GM21367 (cell line): ENCODE measurements around the gene HPD.

Source experiments
- ATAC-seq: cut with Tn5 transposase; IDR thresholded peaks from one replicate; pipeline ENCODE4 v1.9.1; 2021; ENCODE audit not compliant: unreplicated experiment

The HPD gene

GRCh38 chr12:121829250-121829918 is 29.3 kb downstream of the HPD start:
- ATAC-seq, result no peak

GRCh38 chr12:121828826-121829225 is 29.8 kb downstream of the HPD start:
- no peak for ATAC-seq

GRCh38 chr12:121828306-121828705 is 30.4 kb downstream of the HPD start:
- ATAC-seq, result no peak

- ATAC-seq, result no peak
These were observed 31.1 kb downstream of the HPD start for GRCh38 chr12:121827351-121828099.

GRCh38 chr12:121826318-121827150 is 32.1 kb downstream of the HPD start:
- ATAC-seq, result no peak

- ATAC-seq, result no peak
These were observed 33.6 kb downstream of the HPD start for GRCh38 chr12:121825041-121825523.

GRCh38 chr12:121823727-121824115 is 34.9 kb downstream of the HPD start:
- ATAC-seq, result no peak

GRCh38 chr12:121823101-121823726 is 35.4 kb downstream of the HPD start:
- ATAC-seq, result no peak

GRCh38 chr12:121822393-121823100 is 36.1 kb downstream of the HPD start:
- no peak for ATAC-seq

GRCh38 chr12:121820056-121820455 is 38.6 kb downstream of the HPD start:
- no peak for ATAC-seq

GRCh38 chr12:121819212-121819949 is 39.3 kb downstream of the HPD start:
- ATAC-seq, result no peak

GRCh38 chr12:121817648-121818043 is 41.0 kb downstream of the HPD start:
- ATAC-seq, result no peak

GRCh38 chr12:121816925-121817647 is 41.6 kb downstream of the HPD start:
- ATAC-seq, result no peak

GRCh38 chr12:121815263-121815662 is 43.4 kb downstream of the HPD start:
- no peak for ATAC-seq

GRCh38 chr12:121814429-121815119 is 44.1 kb downstream of the HPD start:
- no peak for ATAC-seq

- no peak for ATAC-seq
These were observed 44.7 kb downstream of the HPD start for GRCh38 chr12:121813951-121814350.

GRCh38 chr12:121812921-121813896 is 45.5 kb downstream of the HPD start:
- ATAC-seq, result no peak
